Choroid plexus epithelial cell (primary cell): ENCODE data around the gene SHC3.

Experiments used
- DNase-seq: peaks from one replicate; pipeline ENCODE4 v3.0.0-alpha.2; 2010; ENCODE audit warnings: low read depth
- H3K4me3 ChIP-seq: 2 replicates; pipeline ENCODE4 v1.5.1; 2011; ENCODE audit warnings: low read depth, mild to moderate bottlenecking, control low read depth, low read length, moderate library complexity
- TF ChIP-seq, protein P1 (sequence below): conservative IDR thresholded peaks from 2 replicates; pipeline ENCODE4 v1.5.1; 2011; ENCODE audit warnings: low read depth, mild to moderate bottlenecking, control low read depth, inconsistent platforms, low read length, moderate library complexity

SHC3 gene

DNA sequence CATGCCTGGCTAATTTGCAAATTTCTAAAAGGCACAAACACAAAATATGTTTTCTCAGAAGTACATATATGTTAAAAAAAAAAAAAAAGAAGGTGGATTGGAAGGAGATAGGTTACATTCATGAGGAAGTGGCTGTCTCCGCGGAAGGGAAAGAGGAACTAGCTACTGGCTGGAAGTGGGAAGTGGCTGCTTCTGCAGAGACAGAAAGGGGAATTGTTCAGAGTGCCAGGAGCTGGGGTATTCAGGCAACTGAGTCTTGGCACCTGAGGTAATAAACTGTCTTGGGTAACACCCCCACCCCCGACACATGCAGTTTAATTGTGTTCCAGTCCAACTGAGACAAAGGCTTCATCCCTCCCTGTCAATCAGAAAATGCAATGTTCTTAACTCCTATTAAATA, 141.7 kb downstream of the SHC3 start:
- H3K4me3 ChIP-seq = no peak overlapping the region
- TF ChIP-seq, protein P1, sequence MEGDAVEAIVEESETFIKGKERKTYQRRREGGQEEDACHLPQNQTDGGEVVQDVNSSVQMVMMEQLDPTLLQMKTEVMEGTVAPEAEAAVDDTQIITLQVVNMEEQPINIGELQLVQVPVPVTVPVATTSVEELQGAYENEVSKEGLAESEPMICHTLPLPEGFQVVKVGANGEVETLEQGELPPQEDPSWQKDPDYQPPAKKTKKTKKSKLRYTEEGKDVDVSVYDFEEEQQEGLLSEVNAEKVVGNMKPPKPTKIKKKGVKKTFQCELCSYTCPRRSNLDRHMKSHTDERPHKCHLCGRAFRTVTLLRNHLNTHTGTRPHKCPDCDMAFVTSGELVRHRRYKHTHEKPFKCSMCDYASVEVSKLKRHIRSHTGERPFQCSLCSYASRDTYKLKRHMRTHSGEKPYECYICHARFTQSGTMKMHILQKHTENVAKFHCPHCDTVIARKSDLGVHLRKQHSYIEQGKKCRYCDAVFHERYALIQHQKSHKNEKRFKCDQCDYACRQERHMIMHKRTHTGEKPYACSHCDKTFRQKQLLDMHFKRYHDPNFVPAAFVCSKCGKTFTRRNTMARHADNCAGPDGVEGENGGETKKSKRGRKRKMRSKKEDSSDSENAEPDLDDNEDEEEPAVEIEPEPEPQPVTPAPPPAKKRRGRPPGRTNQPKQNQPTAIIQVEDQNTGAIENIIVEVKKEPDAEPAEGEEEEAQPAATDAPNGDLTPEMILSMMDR = no peak
- no peak for DNase-seq

DNA sequence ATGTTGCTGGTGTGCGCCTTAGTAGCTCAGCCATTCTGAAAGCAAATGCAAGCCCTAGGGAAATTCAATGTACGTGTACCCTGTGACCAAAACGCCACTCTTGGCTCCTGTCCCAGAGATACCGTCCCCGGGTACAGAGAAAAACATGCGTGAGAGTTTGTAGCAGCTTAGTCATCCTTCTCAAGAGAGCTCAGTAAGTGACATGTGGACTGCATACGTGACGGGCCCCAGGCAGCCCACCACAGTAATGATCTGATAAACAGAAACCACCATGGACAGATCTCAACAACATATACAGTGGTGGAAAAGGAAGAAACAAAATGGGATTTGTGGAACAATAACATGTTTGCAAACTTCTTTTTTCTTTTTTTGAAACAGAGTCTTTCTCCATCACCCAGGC, 142.2 kb downstream of the SHC3 start:
- TF ChIP-seq, protein P1 = no peak
- no peak overlapping the region for H3K4me3 ChIP-seq
- DNase-seq = no peak

DNA sequence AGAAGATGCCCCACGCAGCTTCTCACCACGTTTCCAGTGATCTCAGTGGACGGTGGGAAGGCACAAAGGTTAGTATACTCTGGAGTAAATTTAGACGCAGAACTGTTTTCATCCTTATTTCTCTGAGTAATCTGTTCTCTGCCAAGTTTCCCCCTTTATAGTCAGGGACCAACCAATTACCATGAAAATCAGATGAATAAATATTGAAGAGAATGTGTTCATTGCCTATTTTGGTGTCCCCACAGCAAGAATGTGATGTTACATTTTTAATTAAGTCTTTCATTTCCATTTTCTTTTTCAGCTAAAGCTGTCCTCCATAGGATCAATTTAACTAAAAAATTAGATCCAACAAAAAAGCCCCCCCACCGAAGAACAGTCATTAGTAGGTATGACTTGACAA, 146.0 kb downstream of the SHC3 start:
- TF ChIP-seq, protein P1 = no peak
- no peak overlapping the region for H3K4me3 ChIP-seq
- no peak for DNase-seq

DNA sequence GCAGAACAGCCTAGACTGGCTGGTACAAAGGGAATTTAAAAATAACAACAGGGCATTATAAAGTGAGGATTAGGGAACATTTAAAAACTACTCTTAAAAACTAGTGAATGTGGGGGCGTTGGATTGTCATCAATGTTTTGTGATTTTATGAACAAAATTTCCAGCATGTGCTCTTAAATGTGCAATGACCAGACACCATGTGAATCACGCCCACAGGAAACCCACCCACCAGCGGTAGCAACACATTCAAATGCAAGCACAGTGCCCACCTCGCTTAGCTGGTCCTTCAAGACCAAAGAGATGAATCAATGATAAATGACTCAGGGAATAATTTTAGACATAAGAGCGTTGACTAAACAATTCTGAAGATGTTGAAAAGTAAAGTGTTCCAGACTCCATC, 146.4 kb downstream of the SHC3 start:
- TF ChIP-seq, protein P1 = no peak
- no peak for DNase-seq
- no peak overlapping the region for H3K4me3 ChIP-seq

DNA sequence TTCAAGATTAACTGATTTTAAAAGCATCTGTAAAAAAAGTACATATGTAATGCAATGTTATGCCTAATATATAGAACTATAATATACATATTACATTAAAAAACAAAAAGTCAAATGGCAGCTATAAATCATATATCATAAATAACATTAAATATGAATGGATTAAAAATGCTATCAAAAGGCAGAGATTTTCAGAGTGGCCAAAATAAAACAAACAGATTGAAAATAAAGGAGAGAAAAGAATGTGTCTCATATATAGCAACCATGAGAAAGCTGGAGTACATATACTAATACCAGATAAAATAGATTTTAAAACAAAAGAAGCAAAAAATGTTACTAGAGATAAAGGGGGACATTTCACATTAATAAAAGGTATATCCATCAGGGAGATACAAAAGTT, 148.8 kb downstream of the SHC3 start:
- TF ChIP-seq, protein P1 = no peak
- DNase-seq = no peak
- no peak overlapping the region for H3K4me3 ChIP-seq

DNA sequence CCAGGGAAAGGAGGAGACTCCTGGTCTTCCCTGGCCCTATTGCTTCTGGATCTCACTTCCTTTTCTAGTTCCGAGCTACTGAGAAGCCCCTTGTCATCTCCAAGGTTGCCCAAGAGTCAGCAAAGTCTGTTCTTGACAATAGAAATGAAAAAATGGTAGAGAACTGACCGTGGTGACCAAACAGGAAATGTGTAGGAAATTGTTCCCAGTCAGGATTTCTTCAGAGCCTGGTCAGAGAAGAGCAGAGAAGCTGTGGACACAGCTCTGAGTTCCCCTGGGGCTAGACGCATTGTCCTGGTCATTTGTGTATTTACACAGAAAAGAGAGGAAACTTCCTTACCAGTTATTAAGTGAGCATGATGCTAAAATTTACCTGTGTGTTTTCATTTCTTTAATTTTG, 151.7 kb downstream of the SHC3 start:
- no peak overlapping the region for H3K4me3 ChIP-seq
- TF ChIP-seq, protein P1 = no peak

DNA sequence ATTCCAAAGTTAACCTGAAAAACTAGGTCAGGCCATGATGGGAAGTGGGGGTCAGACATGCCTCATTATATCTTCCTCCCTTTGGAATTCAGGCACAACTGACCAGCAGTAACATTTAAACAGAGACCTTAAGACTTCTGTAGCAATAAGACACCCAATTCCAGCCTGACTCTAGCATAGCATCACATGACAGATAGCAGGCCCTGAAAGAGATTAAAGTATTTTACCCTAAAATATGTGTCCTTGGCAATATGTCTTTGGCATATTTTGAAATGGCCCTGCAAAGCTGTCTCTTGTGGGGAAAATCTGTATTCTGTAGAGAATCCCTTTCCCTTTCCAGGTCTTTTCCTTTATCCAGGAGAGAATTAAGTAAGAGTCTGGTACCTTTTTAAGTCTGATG, 153.1 kb downstream of the SHC3 start:
- H3K4me3 ChIP-seq = no peak overlapping the region
- DNase-seq = no peak
- TF ChIP-seq, protein P1 = no peak

More for the DNA sequence above, 151.7 kb downstream of the SHC3 start:
- no peak for DNase-seq
